Measurements from ENCODE around the gene CYLD.

The CYLD gene

GRCh38 chr16:50839920-50840729, 98.2 kb downstream of the CYLD start:
- H4K8ac ChIP-seq (ENCODE audit: low read length): no peak overlapping the region
- H2BK12ac ChIP-seq (ENCODE audit: low read length in 2 of 2): no peak overlapping the region
- no peak for DNase-seq
- H2BK15ac ChIP-seq (ENCODE audit: low read depth, poor library complexity, severe bottlenecking): no peak overlapping the region
- no peak overlapping the region for H2AK5ac ChIP-seq (ENCODE audit: low read length, severe bottlenecking)
- no peak overlapping the region for H2BK120ac ChIP-seq (ENCODE audit: low read depth, low read length)
- peak overlapping the region in 1 of 2 experiments; percentile 37 for H3K14ac ChIP-seq (ENCODE audit: low read length in 2 of 2)
- no peak overlapping the region for H3K4me3 ChIP-seq (ENCODE audit: insufficient read depth in 1 of 2, low read depth in 1 of 2, low read length in 2 of 2)
- WGBS: 85% methylated on average over 16 of the region's 16 CpGs
- H4K91ac ChIP-seq (ENCODE audit: low read length): no peak overlapping the region
- no peaks in the 10 kb centered on the region for H3K36me3 ChIP-seq (ENCODE audit: control insufficient read depth in 1 of 2, insufficient read depth in 2 of 2, low read depth in 1 of 2, low read length in 2 of 2)
- no peaks in the 10 kb centered on the region for H3K79me1 ChIP-seq (replicated peaks; ENCODE audit: low read length, poor library complexity, severe bottlenecking)
- peaks cover 18% of the 10 kb centered on the region for H3K4me1 ChIP-seq (ENCODE audit: control insufficient read depth, insufficient read depth, low read depth, low read length)
- H3K4me2 ChIP-seq (ENCODE audit: low read length, poor library complexity, severe bottlenecking): no peak overlapping the region
- no peak overlapping the region for H3K9ac ChIP-seq (ENCODE audit: low read length)
- no peak overlapping the region for H3K18ac ChIP-seq (ENCODE audit: low read depth in 1 of 2, low read length in 2 of 2)
- no peaks in the 10 kb centered on the region for H3K9me3 ChIP-seq (ENCODE audit: control insufficient read depth, low read length)
- peaks cover 3 to 45% of the 10 kb centered on the region in 2 experiments for H3K27me3 ChIP-seq (ENCODE audit: control insufficient read depth in 1 of 2, insufficient read depth in 1 of 2, low read length in 2 of 2)
- no peak overlapping the region for H3K4ac ChIP-seq (ENCODE audit: low read depth in 1 of 2, low read length in 2 of 2)
- H3K23ac ChIP-seq (ENCODE audit: low read length in 2 of 2): peak overlapping the region in 1 of 2 experiments; percentile 41
- H2AFZ ChIP-seq (ENCODE audit: low read depth, low read length): no peak overlapping the region
- H3K27ac ChIP-seq (ENCODE audit: low read length, poor library complexity, severe bottlenecking): no peak overlapping the region
- no peak overlapping the region for H2BK5ac ChIP-seq (ENCODE audit: low read depth, low read length, poor library complexity, severe bottlenecking)

GRCh38 chr16:50841081-50841886, 99.4 kb downstream of the CYLD start:
- 58% methylated on average over 40 of the region's 44 CpGs for WGBS
- no peak overlapping the region for H2BK120ac ChIP-seq (ENCODE audit: low read depth, low read length)
- H2AFZ ChIP-seq (ENCODE audit: low read depth, low read length): no peak overlapping the region
- no peak overlapping the region for H3K18ac ChIP-seq (ENCODE audit: low read depth in 1 of 2, low read length in 2 of 2)
- H2BK12ac ChIP-seq (ENCODE audit: low read length in 2 of 2): no peak overlapping the region
- H2AK5ac ChIP-seq (ENCODE audit: low read length, severe bottlenecking): peak overlapping the region; percentile 78
- no peaks in the 10 kb centered on the region for H3K79me1 ChIP-seq (replicated peaks; ENCODE audit: low read length, poor library complexity, severe bottlenecking)
- no peak overlapping the region for H3K4ac ChIP-seq (ENCODE audit: low read depth in 1 of 2, low read length in 2 of 2)
- peak overlapping the region in 1 of 2 experiments; percentile 55 for H3K4me3 ChIP-seq (ENCODE audit: insufficient read depth in 1 of 2, low read depth in 1 of 2, low read length in 2 of 2)
- no peak for DNase-seq
- H3K14ac ChIP-seq (ENCODE audit: low read length in 2 of 2): no peak overlapping the region
- H3K9me3 ChIP-seq (ENCODE audit: control insufficient read depth, low read length): no peaks in the 10 kb centered on the region
- H3K27me3 ChIP-seq (ENCODE audit: control insufficient read depth in 1 of 2, insufficient read depth in 1 of 2, low read length in 2 of 2): peaks cover 3 to 50% of the 10 kb centered on the region in 2 experiments
- no peak overlapping the region for H3K27ac ChIP-seq (ENCODE audit: low read length, poor library complexity, severe bottlenecking)
- H3K4me1 ChIP-seq (ENCODE audit: control insufficient read depth, insufficient read depth, low read depth, low read length): peaks cover 23% of the 10 kb centered on the region
- no peaks in the 10 kb centered on the region for H3K36me3 ChIP-seq (ENCODE audit: control insufficient read depth in 1 of 2, insufficient read depth in 2 of 2, low read depth in 1 of 2, low read length in 2 of 2)
- no peak overlapping the region for H2BK5ac ChIP-seq (ENCODE audit: low read depth, low read length, poor library complexity, severe bottlenecking)
- no peak overlapping the region for H3K23ac ChIP-seq (ENCODE audit: low read length in 2 of 2)
- no peak overlapping the region for H3K9ac ChIP-seq (ENCODE audit: low read length)
- no peak overlapping the region for H4K8ac ChIP-seq (ENCODE audit: low read length)
- H3K4me2 ChIP-seq (ENCODE audit: low read length, poor library complexity, severe bottlenecking): no peak overlapping the region
- no peak overlapping the region for H2BK15ac ChIP-seq (ENCODE audit: low read depth, poor library complexity, severe bottlenecking)
- no peak overlapping the region for H4K91ac ChIP-seq (ENCODE audit: low read length)

- Histone ChIP-seq H2BK12ac (ENCODE audit: low read length in 2 of 2) (no peak overlapping the region), H3K27ac (ENCODE audit: low read length, poor library complexity, severe bottlenecking) (no peak overlapping the region), H3K9me3 (ENCODE audit: control insufficient read depth, low read length) (no peaks in the 10 kb centered on the region), H3K4me1 (ENCODE audit: control insufficient read depth, insufficient read depth, low read depth, low read length) (peaks cover 23% of the 10 kb centered on the region), H3K23ac (ENCODE audit: low read length in 2 of 2) (no peak overlapping the region), H3K4ac (ENCODE audit: low read depth in 1 of 2, low read length in 2 of 2) (no peak overlapping the region), H2AFZ (ENCODE audit: low read depth, low read length) (no peak overlapping the region), H3K4me2 (ENCODE audit: low read length, poor library complexity, severe bottlenecking) (no peak overlapping the region), H2BK120ac (ENCODE audit: low read depth, low read length) (no peak overlapping the region), H2BK5ac (ENCODE audit: low read depth, low read length, poor library complexity, severe bottlenecking) (no peak overlapping the region), H3K27me3 (ENCODE audit: control insufficient read depth in 1 of 2, insufficient read depth in 1 of 2, low read length in 2 of 2) (peaks cover 0 to 58% of the 10 kb centered on the region in 2 experiments), H3K9ac (ENCODE audit: low read length) (no peak overlapping the region), H4K8ac (ENCODE audit: low read length) (no peak overlapping the region), H2BK15ac (ENCODE audit: low read depth, poor library complexity, severe bottlenecking) (no peak overlapping the region), H4K91ac (ENCODE audit: low read length) (no peak overlapping the region), H3K79me1 (replicated peaks; ENCODE audit: low read length, poor library complexity, severe bottlenecking) (no peaks in the 10 kb centered on the region), H2AK5ac (ENCODE audit: low read length, severe bottlenecking) (peak overlapping the region; percentile 78), H3K18ac (ENCODE audit: low read depth in 1 of 2, low read length in 2 of 2) (no peak overlapping the region), H3K36me3 (ENCODE audit: control insufficient read depth in 1 of 2, insufficient read depth in 2 of 2, low read depth in 1 of 2, low read length in 2 of 2) (no peaks in the 10 kb centered on the region), H3K4me3 (ENCODE audit: insufficient read depth in 1 of 2, low read depth in 1 of 2, low read length in 2 of 2) (no peak overlapping the region), H3K14ac (ENCODE audit: low read length in 2 of 2) (no peak overlapping the region)
- DNase-seq: no peak
- 87% methylated on average over 17 of the region's 17 CpGs for whole genome bisulfite sequencing
These were observed 100.2 kb downstream of the CYLD start for GRCh38 chr16:50842013-50842505.

- Histone ChIP-seq H3K9ac (ENCODE audit: low read length) (no peak overlapping the region), H3K79me1 (replicated peaks; ENCODE audit: low read length, poor library complexity, severe bottlenecking) (no peaks in the 10 kb centered on the region), H2AK5ac (ENCODE audit: low read length, severe bottlenecking) (no peak overlapping the region), H2BK12ac (ENCODE audit: low read length in 2 of 2) (no peak overlapping the region), H3K4me3 (ENCODE audit: insufficient read depth in 1 of 2, low read depth in 1 of 2, low read length in 2 of 2) (no peak overlapping the region), H3K9me3 (ENCODE audit: control insufficient read depth, low read length) (no peaks in the 10 kb centered on the region), H3K27me3 (ENCODE audit: control insufficient read depth in 1 of 2, insufficient read depth in 1 of 2, low read length in 2 of 2) (peaks cover 0 to 62% of the 10 kb centered on the region in 2 experiments), H3K18ac (ENCODE audit: low read depth in 1 of 2, low read length in 2 of 2) (no peak overlapping the region), H3K14ac (ENCODE audit: low read length in 2 of 2) (no peak overlapping the region), H2BK120ac (ENCODE audit: low read depth, low read length) (no peak overlapping the region), H2BK15ac (ENCODE audit: low read depth, poor library complexity, severe bottlenecking) (no peak overlapping the region), H2AFZ (ENCODE audit: low read depth, low read length) (no peak overlapping the region), H4K8ac (ENCODE audit: low read length) (no peak overlapping the region), H3K36me3 (ENCODE audit: control insufficient read depth in 1 of 2, insufficient read depth in 2 of 2, low read depth in 1 of 2, low read length in 2 of 2) (no peaks in the 10 kb centered on the region), H4K91ac (ENCODE audit: low read length) (no peak overlapping the region), H3K4me1 (ENCODE audit: control insufficient read depth, insufficient read depth, low read depth, low read length) (peaks cover 23% of the 10 kb centered on the region), H2BK5ac (ENCODE audit: low read depth, low read length, poor library complexity, severe bottlenecking) (no peak overlapping the region), H3K27ac (ENCODE audit: low read length, poor library complexity, severe bottlenecking) (no peak overlapping the region), H3K4ac (ENCODE audit: low read depth in 1 of 2, low read length in 2 of 2) (no peak overlapping the region), H3K23ac (ENCODE audit: low read length in 2 of 2) (no peak overlapping the region), H3K4me2 (ENCODE audit: low read length, poor library complexity, severe bottlenecking) (no peak overlapping the region)
- WGBS: 53% methylated on average over 3 of the region's 4 CpGs
- peak; percentile 15 for DNase-seq
These were observed 100.7 kb downstream of the CYLD start for GRCh38 chr16:50842589-50842988.
